ENCODE data around the gene MMP25.
A peak's percentile ranks its signal among the peaks of the same experiment; 100 is the strongest.

MMP25 gene

DNA sequence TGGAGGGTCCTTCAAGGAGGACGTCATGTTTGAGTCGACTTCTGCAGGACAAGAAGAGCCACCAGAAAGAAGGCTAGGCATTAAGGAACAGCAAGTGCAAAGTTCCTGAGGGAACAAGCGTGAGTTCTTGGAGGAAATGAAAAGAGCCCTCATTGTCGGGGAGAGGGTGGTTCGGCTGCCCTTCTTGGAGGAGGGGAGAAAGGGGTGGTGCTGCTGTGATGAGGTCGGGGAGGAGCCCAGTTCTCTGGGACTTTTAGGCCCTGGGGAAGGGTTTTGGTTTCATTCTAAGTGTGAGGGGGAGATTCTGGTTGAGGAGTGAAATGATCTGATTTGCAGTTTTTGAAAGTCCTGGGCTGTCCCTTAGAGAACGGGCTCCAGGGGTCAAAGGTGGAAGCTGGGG lies 13.7 kb upstream of the MMP25 start:
- Mint-ChIP-seq H3K36me3 (ENCODE audit: low read depth) (no peaks in the 10 kb centered on the region), H3K27me3 (peaks cover 70% of the 10 kb centered on the region), H3K4me3 (no peak overlapping the region), H3K4me1 (peaks cover 26% of the 10 kb centered on the region), H3K9me3 (no peaks in the 10 kb centered on the region), H3K27ac (no peak overlapping the region)
- no peak for DNase-seq
- ATAC-seq, result no peak

- no peak overlapping the region for H3K27ac Mint-ChIP-seq
These were observed 10.9 kb upstream of the MMP25 start for GRCh38 chr16:3035289-3035971.

DNA sequence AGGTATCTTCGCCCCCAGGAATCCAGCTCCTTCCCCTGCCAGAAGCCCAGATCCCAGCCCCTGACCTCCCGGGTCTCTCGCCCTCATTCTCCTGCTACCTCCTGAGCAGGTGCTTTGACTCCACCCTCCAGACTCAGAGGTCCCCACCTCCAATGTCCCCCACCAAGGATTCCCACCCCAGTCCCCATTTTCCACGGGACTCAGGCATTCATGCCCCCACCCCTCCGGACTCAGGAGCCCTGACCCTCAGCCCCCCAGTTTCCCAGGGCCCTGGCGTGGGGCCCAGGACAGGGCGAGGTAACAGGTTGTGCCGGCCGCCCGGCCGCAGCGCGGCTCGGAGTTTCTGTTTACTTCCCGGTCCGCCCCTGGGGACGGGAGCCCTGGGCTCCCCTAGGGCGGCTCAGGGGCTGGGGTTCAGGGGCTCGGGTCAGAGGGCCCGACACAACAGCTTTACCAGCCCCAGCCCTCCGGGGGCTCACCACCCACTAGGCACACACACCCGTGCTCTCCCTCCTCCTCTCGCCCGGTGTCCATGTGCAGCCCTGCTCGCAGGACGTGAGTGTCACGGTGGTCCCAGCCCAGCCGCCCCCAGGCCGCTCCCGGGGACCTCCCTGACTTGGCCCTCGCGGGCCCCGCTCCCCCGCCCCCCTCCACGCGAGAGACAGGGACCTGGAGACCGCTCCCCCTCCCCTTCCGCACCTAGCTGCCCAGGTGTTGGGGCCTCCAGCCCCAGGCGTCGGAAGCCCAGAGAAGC lies 10.2 kb upstream of the MMP25 start:
- H3K36me3 Mint-ChIP-seq (ENCODE audit: low read depth), result no peaks in the 10 kb centered on the region
- peaks cover 8% of the 10 kb centered on the region for H3K4me1 Mint-ChIP-seq
- H3K27ac Mint-ChIP-seq, result no peak overlapping the region
- H3K27me3 Mint-ChIP-seq, result peaks cover 75% of the 10 kb centered on the region
- no peaks in the 10 kb centered on the region for H3K9me3 Mint-ChIP-seq
- no peak for ATAC-seq
- H3K4me3 Mint-ChIP-seq, result no peak overlapping the region
- no peak for DNase-seq

More at GRCh38 chr16:3035289-3035971, 10.9 kb upstream of the MMP25 start:
- H3K36me3 Mint-ChIP-seq (ENCODE audit: low read depth), result no peaks in the 10 kb centered on the region
- DNase-seq (no peak), ATAC-seq (no peak)
- peaks cover 76% of the 10 kb centered on the region for H3K27me3 Mint-ChIP-seq
- no peaks in the 10 kb centered on the region for H3K9me3 Mint-ChIP-seq
- H3K4me3 Mint-ChIP-seq, result no peak overlapping the region
- H3K4me1 Mint-ChIP-seq, result peaks cover 8% of the 10 kb centered on the region

DNA sequence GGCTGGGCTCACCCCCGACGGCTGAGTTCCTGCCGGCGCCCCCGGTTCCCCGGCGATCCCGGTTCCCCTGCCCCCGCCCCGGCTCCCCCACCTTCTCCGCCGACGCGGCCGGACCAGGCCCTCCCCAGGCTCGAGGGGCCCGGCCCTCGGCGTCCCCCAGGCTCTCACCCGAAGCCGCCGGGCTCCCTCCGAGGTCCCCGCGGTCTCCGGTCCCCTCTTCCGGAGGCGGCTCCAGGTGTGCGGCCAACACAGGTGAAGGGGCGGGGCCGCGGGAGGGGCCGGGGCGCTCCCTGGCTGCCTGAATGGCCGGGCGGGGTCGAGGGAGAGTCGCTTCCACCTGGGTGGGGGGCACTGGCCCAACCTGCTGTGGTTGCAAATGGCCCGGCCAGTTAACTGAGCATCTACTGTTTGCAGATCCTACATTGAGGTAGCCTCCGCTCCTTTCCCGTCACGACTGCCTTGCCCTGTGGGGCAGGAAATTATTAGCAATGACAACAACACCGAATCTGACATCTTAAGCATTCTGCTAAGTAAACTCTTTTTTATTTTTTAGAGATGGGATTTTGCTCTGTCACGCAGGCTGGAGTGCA lies 9.5 kb upstream of the MMP25 start, which contains the start of gene BICDL2:
Gene BICDL2 (minus strand): TSS at position 219 of the 590 bp plus-strand sequence. CDS start 1,448 bp downstream, outside the sequence.
- H3K27me3 Mint-ChIP-seq, result peaks cover 77% of the 10 kb centered on the region
- H3K27ac Mint-ChIP-seq, result no peak within 1 kb of the TSS
- no peak within 1 kb of the TSS for H3K4me3 Mint-ChIP-seq
- peaks cover 8% of the 10 kb centered on the region for H3K4me1 Mint-ChIP-seq
- ATAC-seq (no peak), DNase-seq (no peak)
- H3K9me3 Mint-ChIP-seq, result no peaks in the 10 kb centered on the region
- H3K36me3 Mint-ChIP-seq (ENCODE audit: low read depth), result no peaks in the 10 kb centered on the region

- H3K4me1 Mint-ChIP-seq, result peaks cover 4% of the 10 kb centered on the region
- no peaks in the 10 kb centered on the region for H3K36me3 Mint-ChIP-seq (ENCODE audit: low read depth)
- H3K9me3 Mint-ChIP-seq, result no peaks in the 10 kb centered on the region
- H3K4me3 Mint-ChIP-seq, result no peak overlapping the region
- no peak overlapping the region for H3K27ac Mint-ChIP-seq
- no peak for DNase-seq
- H3K27me3 Mint-ChIP-seq, result peaks cover 72% of the 10 kb centered on the region
- no peak for ATAC-seq
These were observed 8.1 kb upstream of the MMP25 start for GRCh38 chr16:3038256-3038655.

DNA sequence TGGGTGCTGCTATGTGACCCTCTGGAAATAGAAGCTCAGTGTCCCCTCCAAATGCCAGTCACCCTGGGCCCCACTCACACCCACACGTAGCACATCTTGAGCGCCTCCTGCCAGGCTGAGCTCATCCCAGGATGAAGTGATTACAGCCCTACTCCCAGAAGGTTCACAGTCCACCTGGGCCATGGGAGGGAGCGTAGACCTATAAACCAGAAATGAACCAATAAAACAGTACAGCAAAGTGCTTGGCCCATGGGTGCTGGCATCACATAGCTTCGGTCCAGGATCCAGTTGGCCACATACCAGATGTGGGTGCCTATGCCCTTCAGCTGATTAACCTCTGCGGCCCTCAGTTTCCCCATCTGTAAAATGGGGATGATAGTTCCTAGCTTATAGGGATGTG lies 7.5 kb upstream of the MMP25 start:
- peaks cover 4% of the 10 kb centered on the region for H3K4me1 Mint-ChIP-seq
- ATAC-seq (no peak), DNase-seq (no peak)
- no peak overlapping the region for H3K27ac Mint-ChIP-seq
- no peaks in the 10 kb centered on the region for H3K9me3 Mint-ChIP-seq
- peaks cover 72% of the 10 kb centered on the region for H3K27me3 Mint-ChIP-seq
- H3K36me3 Mint-ChIP-seq (ENCODE audit: low read depth), result no peaks in the 10 kb centered on the region
- no peak overlapping the region for H3K4me3 Mint-ChIP-seq

DNA sequence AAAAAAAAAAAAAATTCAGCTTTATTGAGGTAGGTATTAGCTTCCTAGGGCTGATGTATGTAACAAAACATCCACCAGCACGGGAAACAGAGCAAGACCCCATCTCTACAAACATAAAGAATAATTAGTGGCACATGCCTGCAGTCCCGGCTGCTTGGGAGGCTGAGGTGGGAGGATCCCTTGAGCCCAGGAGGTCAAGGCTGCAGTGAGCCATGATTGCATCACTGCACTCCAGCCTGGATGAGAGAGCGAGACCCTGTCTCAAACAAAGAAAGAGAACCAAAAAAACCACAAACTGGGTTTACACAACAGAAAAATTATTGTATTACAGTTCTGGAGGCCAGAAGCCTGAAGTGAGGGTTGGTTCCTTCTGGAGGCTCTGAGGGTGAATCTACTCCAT lies 4.0 kb upstream of the MMP25 start:
- H3K27me3 Mint-ChIP-seq, result peaks cover 72% of the 10 kb centered on the region

GRCh38 chr16:3044708-3045107 lies 1.7 kb upstream of the MMP25 start:
- DNase-seq, result no peak
- Mint-ChIP-seq H3K4me1 (peaks cover 13% of the 10 kb centered on the region), H3K4me3 (peak overlapping the region; percentile 36), H3K36me3 (ENCODE audit: low read depth) (no peaks in the 10 kb centered on the region), H3K9me3 (no peaks in the 10 kb centered on the region), H3K27ac (no peak overlapping the region), H3K27me3 (peaks cover 63% of the 10 kb centered on the region)
- ATAC-seq, result no peak

More for the DNA sequence above, 4.0 kb upstream of the MMP25 start:
- ATAC-seq, result no peak
- H3K27ac Mint-ChIP-seq, result no peak overlapping the region
- H3K9me3 Mint-ChIP-seq, result no peaks in the 10 kb centered on the region
- peaks cover 8% of the 10 kb centered on the region for H3K4me1 Mint-ChIP-seq
- no peak overlapping the region for H3K4me3 Mint-ChIP-seq
- no peaks in the 10 kb centered on the region for H3K36me3 Mint-ChIP-seq (ENCODE audit: low read depth)
- DNase-seq, result no peak

- Mint-ChIP-seq H3K4me3 (peak overlapping the region; percentile 48), H3K36me3 (ENCODE audit: low read depth) (no peaks in the 10 kb centered on the region), H3K4me1 (peaks cover 16% of the 10 kb centered on the region), H3K27ac (no peak overlapping the region), H3K27me3 (peaks cover 51% of the 10 kb centered on the region), H3K9me3 (no peaks in the 10 kb centered on the region)
- DNase-seq, result no peak
- no peak for ATAC-seq
These were observed 453 bp downstream of the MMP25 start for GRCh38 chr16:3046641-3047386.

DNA sequence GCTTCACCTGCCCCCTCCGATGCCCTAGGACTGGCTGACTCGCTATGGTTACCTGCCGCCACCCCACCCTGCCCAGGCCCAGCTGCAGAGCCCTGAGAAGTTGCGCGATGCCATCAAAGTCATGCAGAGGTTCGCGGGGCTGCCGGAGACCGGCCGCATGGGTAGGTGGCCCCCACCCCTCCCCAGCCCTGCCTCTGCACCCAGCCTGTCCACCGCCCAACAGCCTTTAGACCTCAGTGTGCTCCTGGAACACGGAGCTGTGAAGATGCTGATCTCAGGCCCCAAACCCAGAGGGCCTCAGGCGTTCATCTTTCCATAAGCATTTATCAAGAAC lies 993 bp downstream of the MMP25 start:
- Mint-ChIP-seq H3K27ac (no peak overlapping the region), H3K36me3 (ENCODE audit: low read depth) (no peaks in the 10 kb centered on the region)
- no peak for ATAC-seq

DNA sequence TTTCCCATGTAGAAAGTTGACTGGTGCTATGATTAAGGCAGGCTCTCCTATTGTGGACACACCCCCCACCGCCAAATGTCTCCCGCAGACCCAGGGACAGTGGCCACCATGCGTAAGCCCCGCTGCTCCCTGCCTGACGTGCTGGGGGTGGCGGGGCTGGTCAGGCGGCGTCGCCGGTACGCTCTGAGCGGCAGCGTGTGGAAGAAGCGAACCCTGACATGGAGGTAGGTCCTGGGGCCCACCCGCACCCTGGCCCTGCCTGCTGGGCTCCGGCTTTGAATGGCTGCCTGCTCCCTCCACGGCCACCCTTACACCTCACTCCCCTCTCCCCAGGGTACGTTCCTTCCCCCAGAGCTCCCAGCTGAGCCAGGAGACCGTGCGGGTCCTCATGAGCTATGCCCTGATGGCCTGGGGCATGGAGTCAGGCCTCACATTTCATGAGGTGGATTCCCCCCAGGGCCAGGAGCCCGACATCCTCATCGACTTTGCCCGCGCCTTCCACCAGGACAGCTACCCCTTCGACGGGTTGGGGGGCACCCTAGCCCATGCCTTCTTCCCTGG lies 3.6 kb downstream of the MMP25 start:
- no peak for ATAC-seq
- H3K36me3 Mint-ChIP-seq (ENCODE audit: low read depth), result peaks cover 3% of the 10 kb centered on the region
- no peak overlapping the region for H3K27ac Mint-ChIP-seq
- peaks cover 19% of the 10 kb centered on the region for H3K4me1 Mint-ChIP-seq
- H3K9me3 Mint-ChIP-seq, result no peaks in the 10 kb centered on the region
- H3K4me3 Mint-ChIP-seq, result no peak overlapping the region
- peaks cover 25% of the 10 kb centered on the region for H3K27me3 Mint-ChIP-seq
- no peak for DNase-seq

More for the DNA sequence above, 993 bp downstream of the MMP25 start:
- Mint-ChIP-seq H3K4me3 (peak overlapping the region; percentile 40), H3K27me3 (peaks cover 48% of the 10 kb centered on the region), H3K9me3 (no peaks in the 10 kb centered on the region), H3K4me1 (peaks cover 16% of the 10 kb centered on the region)
- DNase-seq, result no peak

DNA sequence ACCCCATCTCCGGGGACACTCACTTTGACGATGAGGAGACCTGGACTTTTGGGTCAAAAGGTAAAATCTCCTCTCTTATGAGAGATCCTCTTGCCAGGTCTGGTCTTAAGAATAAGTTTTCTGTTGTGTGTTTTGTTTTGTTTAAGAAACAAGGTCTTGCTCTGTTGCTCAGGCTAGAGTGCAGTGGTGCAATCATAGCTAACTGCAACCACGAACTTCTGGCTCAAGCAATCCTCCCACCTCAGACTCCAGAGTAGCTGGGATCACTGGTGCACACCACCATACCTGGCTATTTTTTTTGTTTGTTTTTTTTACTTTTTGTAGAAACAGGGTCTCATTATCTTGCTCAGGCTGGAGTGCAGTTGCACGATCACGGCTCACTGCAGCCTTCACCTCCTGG lies 4.1 kb downstream of the MMP25 start:
- DNase-seq (no peak), ATAC-seq (no peak)
- no peak overlapping the region for H3K4me3 Mint-ChIP-seq
- H3K36me3 Mint-ChIP-seq (ENCODE audit: low read depth), result peaks cover 5% of the 10 kb centered on the region
- H3K4me1 Mint-ChIP-seq, result peaks cover 20% of the 10 kb centered on the region
- no peak overlapping the region for H3K27ac Mint-ChIP-seq
- no peaks in the 10 kb centered on the region for H3K9me3 Mint-ChIP-seq
- H3K27me3 Mint-ChIP-seq, result peaks cover 20% of the 10 kb centered on the region

DNA sequence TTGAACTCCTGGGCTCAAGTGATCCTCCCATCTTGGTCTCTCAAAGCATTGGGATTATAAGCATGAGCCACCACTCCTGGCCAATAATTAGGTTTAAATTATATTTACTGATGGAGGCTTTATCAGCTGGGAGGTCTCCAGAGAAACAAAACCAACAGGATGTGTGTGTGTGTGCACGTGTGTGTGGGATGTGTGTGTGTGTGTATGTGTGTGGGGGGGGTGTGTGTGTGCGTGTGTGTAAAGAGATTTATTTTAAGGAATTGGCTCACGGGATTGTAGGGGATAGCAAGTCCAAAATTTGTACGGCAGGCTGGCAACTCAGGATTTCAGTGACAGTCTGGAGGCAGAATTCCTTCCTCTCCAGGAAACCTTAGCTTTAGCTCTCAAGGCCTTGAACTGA lies 4.6 kb downstream of the MMP25 start:
- Mint-ChIP-seq H3K4me1 (peaks cover 23% of the 10 kb centered on the region), H3K27ac (no peak overlapping the region), H3K36me3 (ENCODE audit: low read depth) (peaks cover 5% of the 10 kb centered on the region), H3K27me3 (peaks cover 17% of the 10 kb centered on the region), H3K4me3 (no peak overlapping the region), H3K9me3 (no peaks in the 10 kb centered on the region)
- ATAC-seq, result no peak
- no peak for DNase-seq

DNA sequence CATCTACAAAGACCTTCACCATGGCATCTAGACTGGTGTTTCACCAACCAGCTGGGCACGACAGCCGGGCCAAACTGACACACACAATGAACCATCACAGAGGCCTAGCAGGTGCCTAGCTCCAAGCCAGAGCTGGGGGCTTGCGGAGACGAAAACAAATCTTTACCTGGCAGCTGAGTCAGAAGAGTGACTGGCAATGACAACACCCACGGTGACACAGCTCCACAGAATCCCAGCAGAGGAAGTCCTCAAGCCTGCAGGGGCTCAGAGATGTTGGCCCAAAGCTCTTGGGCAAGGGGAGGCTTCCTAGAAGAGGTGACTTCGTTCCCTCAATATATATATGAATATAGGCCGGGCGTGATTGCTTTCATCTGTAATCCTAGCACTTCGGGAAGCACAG lies 5.1 kb downstream of the MMP25 start:
- H3K27ac Mint-ChIP-seq, result no peak overlapping the region
- H3K36me3 Mint-ChIP-seq (ENCODE audit: low read depth), result peaks cover 5% of the 10 kb centered on the region
- no peak overlapping the region for H3K4me3 Mint-ChIP-seq
- ATAC-seq, result no peak
- H3K9me3 Mint-ChIP-seq, result no peaks in the 10 kb centered on the region
- DNase-seq, result no peak
- H3K27me3 Mint-ChIP-seq, result peaks cover 17% of the 10 kb centered on the region
- H3K4me1 Mint-ChIP-seq, result peaks cover 26% of the 10 kb centered on the region
